SK-N-SH (cell line): ENCODE results near the gene SEC11A. TPM values are rescaled to one million over a fixed set of nuclear protein-coding genes. Genes with fewer than 3 reads are reported as not detected.

Experiments used
- CTCF ChIA-PET: fragments of 300-600, 350-600 bp; formaldehyde crosslinking; extraction: SDS; loops from one replicate; lab custom pipeline; 2021; lab: Yijun Ruan, JAX
- POLR2A ChIA-PET: fragments of 350-600 bp; sonication (Branson Sonifier 250); formaldehyde crosslinking; extraction: SDS; loops from one replicate; lab custom pipeline; 2020; ENCODE audit warnings: antibody characterized with exemption, inconsistent platforms; lab: Yijun Ruan, JAX
- DNase-seq: peaks from one replicate; pipeline ENCODE4 v3.0.0; 2012
- H2AFZ ChIP-seq: fragments of 200-600 bp; sonication (generic); 2 replicates; pipeline ENCODE4 v1.8.1; 2016; ENCODE audit warnings: antibody characterized with exemption, mild to moderate bottlenecking, low read depth
- H3F3A ChIP-seq: fragments of 200-600 bp; sonication (generic); replicated peaks from 2 replicates; pipeline ENCODE3; 2016; ENCODE audit warnings: antibody characterized with exemption, mild to moderate bottlenecking; ENCODE audit not compliant: insufficient read depth
- H3K27ac ChIP-seq, 2 experiments: fragments of 200-500 bp in 1 of 2; fragments of 200-600 bp in 1 of 2; sonication (Bioruptor generic) in 1 of 2; sonication (generic), shearing (Covaris generic) in 1 of 2; 2 replicates each; pipeline versions ENCODE4 v1.5.1 to v1.6.1; 2014 to 2016; ENCODE audit warnings: low read depth in 2 of 2, inconsistent platforms in 1 of 2, low read length in 1 of 2, mild to moderate bottlenecking in 1 of 2, mixed read lengths in 1 of 2
- H3K27me3 ChIP-seq: fragments of 200-600 bp; sonication (generic), shearing (Covaris generic); 2 replicates; pipeline ENCODE4 v1.6.1; 2016; ENCODE audit warnings: mixed run types; ENCODE audit not compliant: insufficient read depth
- H3K36me3 ChIP-seq, 2 experiments: fragments of 200-500 bp in 1 of 2; fragments of 200-600 bp in 1 of 2; sonication (Bioruptor generic) in 1 of 2; sonication (generic) in 1 of 2; replicated peaks in 1 of 2; 2 replicates each; pipeline versions ENCODE3 to v1.5.1; 2014 to 2016; ENCODE audit warnings: low read length in 1 of 2, mild to moderate bottlenecking in 1 of 2; ENCODE audit not compliant: insufficient read depth in 2 of 2, control insufficient read depth in 1 of 2
- H3K4me1 ChIP-seq, 2 experiments: fragments of 200-500 bp in 1 of 2; fragments of 200-600 bp in 1 of 2; sonication (Bioruptor generic) in 1 of 2; sonication (generic), shearing (Covaris generic) in 1 of 2; 2 replicates each; pipeline versions ENCODE4 v1.5.1 to v1.6.1; 2014 to 2016; ENCODE audit warnings: low read depth in 1 of 2, low read length in 1 of 2, mixed run types in 1 of 2; ENCODE audit not compliant: insufficient read depth in 2 of 2, control insufficient read depth in 1 of 2
- H3K4me2 ChIP-seq: fragments of 200-600 bp; sonication (generic), shearing (Covaris generic); 2 replicates; pipeline ENCODE4 v1.6.1; 2017; ENCODE audit warnings: mixed run types
- H3K4me3 ChIP-seq, 2 experiments: fragments of 200-500 bp in 1 of 2; fragments of 200-600 bp in 1 of 2; sonication (Bioruptor generic) in 1 of 2; sonication (generic), shearing (Covaris generic) in 1 of 2; 2 replicates each; pipeline versions ENCODE4 v1.5.1 to v1.8.1; 2014 to 2016; ENCODE audit warnings: low read depth in 2 of 2, inconsistent platforms in 1 of 2, low read length in 1 of 2, mild to moderate bottlenecking in 1 of 2, mixed read lengths in 1 of 2, moderate library complexity in 1 of 2
- H3K79me2 ChIP-seq: fragments of 200-600 bp; sonication (generic); 2 replicates; pipeline ENCODE4 v1.8.1; 2017; ENCODE audit warnings: mild to moderate bottlenecking; ENCODE audit not compliant: insufficient read depth
- H3K9ac ChIP-seq: fragments of 200-600 bp; sonication (generic); 2 replicates; pipeline ENCODE4 v1.6.1; 2017; ENCODE audit warnings: mixed run types
- H3K9me2 ChIP-seq: fragments of 200-600 bp; sonication (generic); 2 replicates; pipeline ENCODE4 v1.6.1; 2017; ENCODE audit warnings: mixed run types
- H3K9me3 ChIP-seq: fragments of 200-600 bp; sonication (generic); 2 replicates; pipeline ENCODE4 v1.6.1; 2017; ENCODE audit warnings: mixed run types, mild to moderate bottlenecking, moderate library complexity
- H4K20me1 ChIP-seq: fragments of 200-600 bp; sonication (generic); 2 replicates; pipeline ENCODE4 v1.6.1; 2017; ENCODE audit warnings: mild to moderate bottlenecking, mixed run types; ENCODE audit not compliant: insufficient read depth
- CHD2 ChIP-seq: fragments of 150-350 bp; IDR thresholded peaks from 2 replicates; pipeline ENCODE4 v1.6.1; 2018; ENCODE audit warnings: low read length; ENCODE audit not compliant: partially characterized antibody
- ELF1 ChIP-seq: IDR thresholded peaks from 2 replicates; pipeline ENCODE4 v1.4.0; 2012
- EP300 ChIP-seq, 2 experiments: IDR thresholded peaks; 2 replicates each; pipeline versions ENCODE4 v1.4.0 to v1.6.1; 2012; ENCODE audit warnings: borderline replicate concordance in 1 of 2, low read depth in 1 of 2, low read length in 1 of 2
- EZH2phosphoT487 ChIP-seq: fragments of 200-600 bp; sonication (generic); IDR thresholded peaks from 2 replicates; pipeline ENCODE4 v1.6.1; 2017; ENCODE audit warnings: low read depth, mixed run types, mild to moderate bottlenecking, antibody characterized with exemption, moderate library complexity, borderline replicate concordance
- FOSL2 ChIP-seq: IDR thresholded peaks from 2 replicates; pipeline ENCODE4 v1.4.0; 2012; ENCODE audit warnings: low read depth, mild to moderate bottlenecking, moderate library complexity, borderline replicate concordance
- FOXM1 ChIP-seq: IDR thresholded peaks from 2 replicates; pipeline ENCODE4 v1.4.0; 2012; ENCODE audit warnings: low read depth, mild to moderate bottlenecking
- GABPA ChIP-seq: IDR thresholded peaks from 2 replicates; pipeline ENCODE4 v1.4.0; 2012; ENCODE audit warnings: low read depth, mild to moderate bottlenecking
- GATA2 ChIP-seq: sonication (generic); formaldehyde crosslinking; IDR thresholded peaks from 2 replicates; pipeline ENCODE4 v1.5.0; 2020; ENCODE audit warnings: mild to moderate bottlenecking, missing genetic modification reagents
- JUND ChIP-seq: IDR thresholded peaks from 2 replicates; pipeline ENCODE4 v1.4.0; 2012
- MXI1 ChIP-seq: IDR thresholded peaks from 2 replicates; pipeline ENCODE4 v1.6.1; 2012; ENCODE audit warnings: mild to moderate bottlenecking, low read depth, low read length, improper control_type of control experiment
- NFIC ChIP-seq: IDR thresholded peaks from 2 replicates; pipeline ENCODE4 v1.4.0; 2012; ENCODE audit warnings: borderline replicate concordance
- NRF1 ChIP-seq: IDR thresholded peaks from 2 replicates; pipeline ENCODE4 v1.6.1; 2012; ENCODE audit warnings: low read depth, mild to moderate bottlenecking, low read length
- POLR2AphosphoS5 ChIP-seq: IDR thresholded peaks from 2 replicates; pipeline ENCODE4 v1.6.1; 2012; ENCODE audit warnings: low read depth, low read length
- SMC3 ChIP-seq: IDR thresholded peaks from 2 replicates; pipeline ENCODE4 v1.6.1; 2012; ENCODE audit warnings: low read depth, low read length, improper control_type of control experiment
- TAF1 ChIP-seq: IDR thresholded peaks from 2 replicates; pipeline ENCODE4 v1.6.1; 2012; ENCODE audit warnings: low read depth, mild to moderate bottlenecking, low read length, moderate library complexity, borderline replicate concordance
- TCF12 ChIP-seq: IDR thresholded peaks from 2 replicates; pipeline ENCODE4 v1.4.0; 2012
- YY1 ChIP-seq: IDR thresholded peaks from 2 replicates; pipeline ENCODE4 v1.4.0; 2012; ENCODE audit warnings: low read depth, mild to moderate bottlenecking
- WGBS: methylation state at CpG from one replicate; pipeline ENCODE4 v1.1.6; 2017; ENCODE audit warnings: low lambda C conversion rate; 5-methylcytosine and 5-hydroxymethylcytosine counted together
- polyA plus RNA-seq, 3 experiments: library from polyadenylated mRNA; depleted of rRNA; stranded (reverse); fragments of >200 nt; gene quantifications; 2 replicates each; pipeline ENCODE4 v1.2.3, GENCODE V29; 2012
- TF ChIP-seq, protein P1 (sequence below): IDR thresholded peaks from 2 replicates; pipeline ENCODE4 v1.4.0; 2012; ENCODE audit warnings: low read depth, borderline replicate concordance
- TF ChIP-seq, protein P2 (sequence below): IDR thresholded peaks from 2 replicates; pipeline ENCODE4 v1.6.1; 2012; ENCODE audit warnings: mild to moderate bottlenecking, low read depth, low read length, moderate library complexity
- TF ChIP-seq, protein P3 (sequence below): IDR thresholded peaks from 2 replicates; pipeline ENCODE4 v1.4.0; 2012; ENCODE audit warnings: low read depth
- TF ChIP-seq, protein P4 (sequence below): IDR thresholded peaks from 2 replicates; pipeline ENCODE4 v1.4.0; 2012; ENCODE audit warnings: low read depth, borderline replicate concordance
- TF ChIP-seq, protein P5 (sequence below): IDR thresholded peaks from 2 replicates; pipeline ENCODE4; 2012

The SEC11A gene
- polyA plus RNA-seq (2012; rRNA removed), result 107 and 134 TPM in 2 replicates
- polyA plus RNA-seq (2012; cell fraction: cytosol; rRNA removed), result 179 and 266 TPM in 2 replicates
- polyA plus RNA-seq (2012; cell fraction: nucleus; rRNA removed), result 16.4 and 38.3 TPM in 2 replicates

DNA sequence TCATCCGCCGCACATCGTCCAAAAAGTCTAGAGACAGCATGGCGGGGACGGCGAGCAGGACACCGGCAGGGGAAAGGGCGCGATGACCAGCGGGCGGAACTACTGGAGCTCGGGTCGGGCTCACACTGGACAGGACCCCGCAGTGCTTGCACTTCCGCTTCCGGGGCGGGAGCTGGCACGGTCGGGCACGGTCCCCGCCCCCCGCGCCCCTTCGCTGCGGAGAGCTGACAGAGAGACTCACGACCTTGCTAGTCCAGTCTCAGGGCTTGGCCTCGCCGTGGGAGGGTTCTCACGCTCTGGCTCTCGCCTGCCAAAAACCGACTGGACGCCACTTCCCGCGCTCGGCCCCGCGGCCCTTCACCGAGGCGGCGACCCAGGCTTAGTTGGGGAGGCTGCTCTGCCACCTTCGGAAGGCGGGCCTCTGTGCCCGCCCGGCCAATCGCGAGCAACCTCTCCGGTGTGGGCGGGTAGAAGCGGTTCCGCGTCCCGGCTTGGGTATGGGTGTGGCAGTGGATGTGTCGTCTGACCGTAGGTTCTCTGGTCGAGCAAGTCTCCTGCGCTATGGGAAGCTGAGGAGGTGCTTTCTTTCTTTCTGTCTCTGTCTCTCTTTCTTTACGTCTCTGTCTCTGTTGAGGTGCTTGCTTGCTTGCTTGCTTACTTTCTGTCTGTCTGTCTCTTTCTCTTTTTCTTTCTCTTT is at the start of gene SEC11A:
Gene SEC11A, minus strand, starts transcription at position 104 of the 697 bp plus-strand sequence. Its CDS starts 64 bp downstream, at position 40.
- peak within 1 kb of the TSS; percentile 92 for H3K9ac ChIP-seq
- 0% methylated on average over 3 of the region's 57 CpGs for WGBS
- no peak for TF ChIP-seq EZH2phosphoT487
- peak; percentile 90 for TF ChIP-seq CHD2
- 0 out of 2 replicates have a peak, but pooled peaks have one; percentile 2 for TF ChIP-seq SMC3
- TF ChIP-seq, protein P1, sequence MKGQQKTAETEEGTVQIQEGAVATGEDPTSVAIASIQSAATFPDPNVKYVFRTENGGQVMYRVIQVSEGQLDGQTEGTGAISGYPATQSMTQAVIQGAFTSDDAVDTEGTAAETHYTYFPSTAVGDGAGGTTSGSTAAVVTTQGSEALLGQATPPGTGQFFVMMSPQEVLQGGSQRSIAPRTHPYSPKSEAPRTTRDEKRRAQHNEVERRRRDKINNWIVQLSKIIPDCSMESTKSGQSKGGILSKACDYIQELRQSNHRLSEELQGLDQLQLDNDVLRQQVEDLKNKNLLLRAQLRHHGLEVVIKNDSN, result peak; percentile 52; the same call in 1 of the 2 replicates
- TF ChIP-seq, protein P2, sequence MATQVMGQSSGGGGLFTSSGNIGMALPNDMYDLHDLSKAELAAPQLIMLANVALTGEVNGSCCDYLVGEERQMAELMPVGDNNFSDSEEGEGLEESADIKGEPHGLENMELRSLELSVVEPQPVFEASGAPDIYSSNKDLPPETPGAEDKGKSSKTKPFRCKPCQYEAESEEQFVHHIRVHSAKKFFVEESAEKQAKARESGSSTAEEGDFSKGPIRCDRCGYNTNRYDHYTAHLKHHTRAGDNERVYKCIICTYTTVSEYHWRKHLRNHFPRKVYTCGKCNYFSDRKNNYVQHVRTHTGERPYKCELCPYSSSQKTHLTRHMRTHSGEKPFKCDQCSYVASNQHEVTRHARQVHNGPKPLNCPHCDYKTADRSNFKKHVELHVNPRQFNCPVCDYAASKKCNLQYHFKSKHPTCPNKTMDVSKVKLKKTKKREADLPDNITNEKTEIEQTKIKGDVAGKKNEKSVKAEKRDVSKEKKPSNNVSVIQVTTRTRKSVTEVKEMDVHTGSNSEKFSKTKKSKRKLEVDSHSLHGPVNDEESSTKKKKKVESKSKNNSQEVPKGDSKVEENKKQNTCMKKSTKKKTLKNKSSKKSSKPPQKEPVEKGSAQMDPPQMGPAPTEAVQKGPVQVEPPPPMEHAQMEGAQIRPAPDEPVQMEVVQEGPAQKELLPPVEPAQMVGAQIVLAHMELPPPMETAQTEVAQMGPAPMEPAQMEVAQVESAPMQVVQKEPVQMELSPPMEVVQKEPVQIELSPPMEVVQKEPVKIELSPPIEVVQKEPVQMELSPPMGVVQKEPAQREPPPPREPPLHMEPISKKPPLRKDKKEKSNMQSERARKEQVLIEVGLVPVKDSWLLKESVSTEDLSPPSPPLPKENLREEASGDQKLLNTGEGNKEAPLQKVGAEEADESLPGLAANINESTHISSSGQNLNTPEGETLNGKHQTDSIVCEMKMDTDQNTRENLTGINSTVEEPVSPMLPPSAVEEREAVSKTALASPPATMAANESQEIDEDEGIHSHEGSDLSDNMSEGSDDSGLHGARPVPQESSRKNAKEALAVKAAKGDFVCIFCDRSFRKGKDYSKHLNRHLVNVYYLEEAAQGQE, result no peak
- TF ChIP-seq, protein P3, sequence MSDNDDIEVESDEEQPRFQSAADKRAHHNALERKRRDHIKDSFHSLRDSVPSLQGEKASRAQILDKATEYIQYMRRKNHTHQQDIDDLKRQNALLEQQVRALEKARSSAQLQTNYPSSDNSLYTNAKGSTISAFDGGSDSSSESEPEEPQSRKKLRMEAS, result peak; percentile 90
- TF ChIP-seq GABPA, result peak; percentile 100
- TF ChIP-seq NRF1, result peak; percentile 7; the same call in 1 of the 2 replicates
- TF ChIP-seq TCF12, result 0 out of 2 replicates have a peak, but pooled peaks have one; percentile 35
- TF ChIP-seq NFIC, result 0 out of 2 replicates have a peak, but pooled peaks have one; percentile 38
- TF ChIP-seq FOSL2, result peak; percentile 19; the same call in 1 of the 2 replicates
- TF ChIP-seq TAF1, result peak; percentile 92
- peak; percentile 92 for TF ChIP-seq ELF1
- 0 out of 2 replicates have a peak, but pooled peaks have one; percentile 22 for TF ChIP-seq FOXM1
- TF ChIP-seq, protein P4, sequence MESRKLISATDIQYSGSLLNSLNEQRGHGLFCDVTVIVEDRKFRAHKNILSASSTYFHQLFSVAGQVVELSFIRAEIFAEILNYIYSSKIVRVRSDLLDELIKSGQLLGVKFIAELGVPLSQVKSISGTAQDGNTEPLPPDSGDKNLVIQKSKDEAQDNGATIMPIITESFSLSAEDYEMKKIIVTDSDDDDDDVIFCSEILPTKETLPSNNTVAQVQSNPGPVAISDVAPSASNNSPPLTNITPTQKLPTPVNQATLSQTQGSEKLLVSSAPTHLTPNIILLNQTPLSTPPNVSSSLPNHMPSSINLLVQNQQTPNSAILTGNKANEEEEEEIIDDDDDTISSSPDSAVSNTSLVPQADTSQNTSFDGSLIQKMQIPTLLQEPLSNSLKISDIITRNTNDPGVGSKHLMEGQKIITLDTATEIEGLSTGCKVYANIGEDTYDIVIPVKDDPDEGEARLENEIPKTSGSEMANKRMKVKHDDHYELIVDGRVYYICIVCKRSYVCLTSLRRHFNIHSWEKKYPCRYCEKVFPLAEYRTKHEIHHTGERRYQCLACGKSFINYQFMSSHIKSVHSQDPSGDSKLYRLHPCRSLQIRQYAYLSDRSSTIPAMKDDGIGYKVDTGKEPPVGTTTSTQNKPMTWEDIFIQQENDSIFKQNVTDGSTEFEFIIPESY, result peak; percentile 83; the same call in 1 of the 2 replicates
- TF ChIP-seq MXI1, result peak; percentile 96
- no peak for TF ChIP-seq GATA2 (CRISPR knock-in tag)
- TF ChIP-seq POLR2AphosphoS5, result peak; percentile 88
- TF ChIP-seq YY1, result peak; percentile 82
- peak in 1 of 2 experiments; percentile 18; a peak in 1 of 4 replicates for TF ChIP-seq EP300 (IDR thresholded peaks at IDR 0.05; ENCODE audit: borderline replicate concordance in 1 of 2, low read depth in 1 of 2, low read length in 1 of 2)
- no peak for TF ChIP-seq JUND
- TF ChIP-seq, protein P5, sequence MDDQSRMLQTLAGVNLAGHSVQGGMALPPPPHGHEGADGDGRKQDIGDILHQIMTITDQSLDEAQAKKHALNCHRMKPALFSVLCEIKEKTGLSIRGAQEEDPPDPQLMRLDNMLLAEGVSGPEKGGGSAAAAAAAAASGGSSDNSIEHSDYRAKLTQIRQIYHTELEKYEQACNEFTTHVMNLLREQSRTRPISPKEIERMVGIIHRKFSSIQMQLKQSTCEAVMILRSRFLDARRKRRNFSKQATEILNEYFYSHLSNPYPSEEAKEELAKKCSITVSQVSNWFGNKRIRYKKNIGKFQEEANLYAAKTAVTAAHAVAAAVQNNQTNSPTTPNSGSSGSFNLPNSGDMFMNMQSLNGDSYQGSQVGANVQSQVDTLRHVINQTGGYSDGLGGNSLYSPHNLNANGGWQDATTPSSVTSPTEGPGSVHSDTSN, result no peak; the same call in 1 of the 2 replicates
- H3K9me2 ChIP-seq, result no peaks in the 10 kb centered on the region
- peaks cover 5 to 7% of the 10 kb centered on the region in 2 experiments; a peak in 3 of 4 replicates for H3K4me1 ChIP-seq
- H3K27ac ChIP-seq, result peak within 1 kb of the TSS; percentile 92 to 93
- peak within 1 kb of the TSS; percentile 68 to 90 for H3K4me3 ChIP-seq
- peaks cover 38% of the 10 kb centered on the region for H4K20me1 ChIP-seq
- H3K27me3 ChIP-seq, result no peaks in the 10 kb centered on the region
- peaks cover 58% of the 10 kb centered on the region for H3K79me2 ChIP-seq
- POLR2A ChIA-PET, result interaction anchor here (0.5 to 3.0 kb wide), 17 partner anchors 9 to 213 kb away, joined by 3 to 14 read pairs (median 5); partner anchors contain the start of gene WDR73
- CTCF ChIA-PET, result interaction anchor here (0.6 to 3.0 kb wide), 9 partner anchors 9 to 212 kb away, joined by 3 to 13 read pairs (median 4); no protein-coding TSS in a partner anchor
- peak within 1 kb of the TSS; percentile 83 for H3K4me2 ChIP-seq
- DNase-seq, result peak; percentile 97
- peaks cover 0 to 12% of the 10 kb centered on the region in 2 experiments for H3K36me3 ChIP-seq
- peaks cover 12% of the 10 kb centered on the region for H3F3A ChIP-seq
- no peaks in the 10 kb centered on the region for H3K9me3 ChIP-seq
- H2AFZ ChIP-seq, result peak within 1 kb of the TSS; percentile 91
